GM12878 (cell line): ENCODE data around the gene DNAH2. TPM values are rescaled to one million over a fixed set of nuclear protein-coding genes. Genes with fewer than 3 reads are reported as not detected.

Source experiments
- ASH2L ChIP-seq: fragments of 300-600, 200-600 bp; sonication (generic); IDR thresholded peaks from 2 replicates; pipeline ENCODE4 v1.6.1; 2017; ENCODE audit warnings: low read depth, mild to moderate bottlenecking, borderline replicate concordance
- CBFB ChIP-seq: IDR thresholded peaks from 2 replicates; pipeline ENCODE4 v1.6.1; 2016; ENCODE audit warnings: antibody characterized with exemption, low read depth
- GATAD2B ChIP-seq: fragments of 450-650 bp; conservative IDR thresholded peaks from 2 replicates; pipeline ENCODE4 v1.6.1; 2017; ENCODE audit warnings: low read depth, mild to moderate bottlenecking, moderate library complexity
- IKZF1 ChIP-seq: fragments of 450-650 bp; conservative IDR thresholded peaks from 2 replicates; pipeline ENCODE4 v1.6.1; 2017; ENCODE audit warnings: antibody characterized with exemption, mild to moderate bottlenecking
- KDM1A ChIP-seq: fragments of 200-600 bp; sonication (generic); IDR thresholded peaks from 2 replicates; pipeline ENCODE4 v1.6.1; 2016; ENCODE audit warnings: borderline replicate concordance
- NFIC ChIP-seq: IDR thresholded peaks from 2 replicates; pipeline ENCODE4 v1.6.1; 2012; ENCODE audit warnings: low read depth, mild to moderate bottlenecking, inconsistent platforms, low read length, moderate library complexity
- NRF1 ChIP-seq: conservative IDR thresholded peaks from 2 replicates; pipeline ENCODE4 v1.6.1; 2011; ENCODE audit warnings: mild to moderate bottlenecking, low read depth, low read length, improper control_type of control experiment
- POLR2A ChIP-seq: IDR thresholded peaks from 2 replicates; pipeline ENCODE4 v1.6.1; 2011; ENCODE audit warnings: low read depth, mild to moderate bottlenecking, low read length
- RCOR1 ChIP-seq: conservative IDR thresholded peaks from 2 replicates; pipeline ENCODE4 v1.6.1; 2012; ENCODE audit warnings: low read depth, low read length, improper control_type of control experiment
- SIN3A ChIP-seq: IDR thresholded peaks from 2 replicates; pipeline ENCODE4 v1.6.1; 2012; ENCODE audit warnings: low read depth, low read length, improper control_type of control experiment
- SPI1 ChIP-seq: IDR thresholded peaks from 2 replicates; pipeline ENCODE4 v1.6.1; 2011; ENCODE audit warnings: low read depth, mild to moderate bottlenecking, low read length, moderate library complexity, borderline replicate concordance; ENCODE audit not compliant: insufficient read depth
- STAT3 ChIP-seq: IDR thresholded peaks from 2 replicates; pipeline ENCODE4 v1.6.1; 2011; ENCODE audit warnings: low read depth, low read length, improper control_type of control experiment
- polyA plus RNA-seq, 11 experiments: library from polyadenylated mRNA; depleted of rRNA in 4 of 11; unstranded in 6 of 11; stranded (reverse) in 5 of 11; fragments of >200 nt; fragmentation: Nextera tagmentation in 4 of 11; fragmentation: Illumina TruSeq in 1 of 11; extraction: Ambion mirVana in 4 of 11; extraction: Trizol in 1 of 11; gene quantifications; 1 replicate in 1 of 11; 2 replicates in 10 of 11; pipeline versions ENCODE4 v1.2.1 to v1.2.3, GENCODE V29; 2011 to 2016; ENCODE audit warnings: inconsistent platforms in 2 of 11, missing spikeins in 2 of 11, low read depth in 1 of 11
- total RNA-seq, 4 experiments: library from RNA; depleted of rRNA in 3 of 4; stranded (reverse); fragments of >200 nt in 3 of 4; fragmentation: Illumina TruSeq in 1 of 4; extraction: Trizol in 1 of 4; gene quantifications; 2 replicates each; pipeline versions ENCODE4 v1.2.1 to v1.2.3, GENCODE V29; 2013 to 2021
- TF ChIP-seq, protein P1 (sequence below): fragments of 450-650 bp; IDR thresholded peaks from 2 replicates; pipeline ENCODE4 v1.6.1; 2016; ENCODE audit warnings: mild to moderate bottlenecking, moderate library complexity, borderline replicate concordance
- TF ChIP-seq, protein P2 (sequence below): fragments of 450-650 bp; IDR thresholded peaks from 2 replicates; pipeline ENCODE4 v1.6.1; 2017; ENCODE audit warnings: borderline replicate concordance
- TF ChIP-seq, protein P3 (sequence below): fragments of 150-350 bp; IDR thresholded peaks from 2 replicates; pipeline ENCODE4 v1.6.1; 2014; ENCODE audit warnings: mild to moderate bottlenecking, low read depth, low read length
- TF ChIP-seq, protein P4 (sequence below): fragments of 450-650 bp; IDR thresholded peaks from 2 replicates; pipeline ENCODE4 v1.6.1; 2016; ENCODE audit warnings: mild to moderate bottlenecking
- TF ChIP-seq, protein P5 (sequence below): fragments of 450-650 bp; IDR thresholded peaks from 2 replicates; pipeline ENCODE4 v1.6.1; 2014; ENCODE audit warnings: mild to moderate bottlenecking
- TF ChIP-seq, protein P6 (sequence below): IDR thresholded peaks from 2 replicates; pipeline ENCODE4 v1.6.1; 2011; ENCODE audit warnings: mild to moderate bottlenecking, low read depth, low read length, moderate library complexity; ENCODE audit not compliant: insufficient replicate concordance

The DNAH2 gene
- total and polyA plus RNA-seq, 10 of the 15 experiments (the other 5 are each of a cell fraction or from before 2014, with no cell fraction given), result not detected

DNA sequence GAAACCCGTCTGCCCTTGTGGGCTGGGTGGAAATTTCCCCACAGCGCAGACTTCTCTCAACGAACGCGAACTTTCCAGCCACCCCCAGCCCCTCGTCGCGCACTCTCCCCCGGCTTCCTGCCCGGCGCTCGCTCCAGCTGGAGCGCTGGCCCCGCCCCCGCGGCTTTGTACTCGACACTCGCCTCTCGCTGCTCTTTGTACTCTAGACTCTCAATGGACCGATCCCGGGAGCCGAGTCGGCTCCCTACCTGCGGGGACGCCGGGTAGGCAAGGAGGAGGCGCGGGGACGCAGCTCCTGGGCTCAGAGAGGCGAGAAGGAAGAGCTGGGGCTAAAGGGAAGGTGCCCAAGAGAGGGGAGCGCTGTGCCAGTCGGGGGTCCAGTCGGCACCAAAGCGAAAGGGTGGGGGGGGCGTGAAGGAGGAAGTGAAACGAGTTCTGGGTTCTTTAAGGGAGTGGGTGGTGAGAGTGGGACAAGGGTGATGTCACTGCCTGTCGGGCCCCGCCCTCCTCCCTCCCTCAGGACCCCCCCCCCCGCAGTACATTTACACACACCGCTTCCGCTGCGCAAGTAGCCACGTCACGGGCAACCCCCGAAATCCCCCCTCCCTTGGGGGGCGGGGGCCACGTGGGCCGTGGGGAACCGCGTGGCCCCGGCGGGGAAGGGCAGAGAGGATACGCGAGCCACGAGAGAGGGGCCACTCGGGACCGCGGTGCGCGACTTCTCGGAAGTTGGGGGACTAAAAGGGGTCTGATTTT lies 126.2 kb downstream of the DNAH2 start (continued):
- TF ChIP-seq RCOR1 (no peak), CBFB (peak; percentile 64; the same call in 1 of the 2 replicates), POLR2A (peak; percentile 65), IKZF1 (peak; percentile 39), ASH2L (peak; percentile 71; the same call in 1 of the 2 replicates), NFIC (no peak), KDM1A (no peak), GATAD2B (no peak; the same call in 1 of the 2 replicates), SPI1 (peak; percentile 95), NRF1 (no peak), SIN3A (peak; percentile 90; the same call in 1 of the 2 replicates), STAT3 (no peak)
- TF ChIP-seq, protein P1, sequence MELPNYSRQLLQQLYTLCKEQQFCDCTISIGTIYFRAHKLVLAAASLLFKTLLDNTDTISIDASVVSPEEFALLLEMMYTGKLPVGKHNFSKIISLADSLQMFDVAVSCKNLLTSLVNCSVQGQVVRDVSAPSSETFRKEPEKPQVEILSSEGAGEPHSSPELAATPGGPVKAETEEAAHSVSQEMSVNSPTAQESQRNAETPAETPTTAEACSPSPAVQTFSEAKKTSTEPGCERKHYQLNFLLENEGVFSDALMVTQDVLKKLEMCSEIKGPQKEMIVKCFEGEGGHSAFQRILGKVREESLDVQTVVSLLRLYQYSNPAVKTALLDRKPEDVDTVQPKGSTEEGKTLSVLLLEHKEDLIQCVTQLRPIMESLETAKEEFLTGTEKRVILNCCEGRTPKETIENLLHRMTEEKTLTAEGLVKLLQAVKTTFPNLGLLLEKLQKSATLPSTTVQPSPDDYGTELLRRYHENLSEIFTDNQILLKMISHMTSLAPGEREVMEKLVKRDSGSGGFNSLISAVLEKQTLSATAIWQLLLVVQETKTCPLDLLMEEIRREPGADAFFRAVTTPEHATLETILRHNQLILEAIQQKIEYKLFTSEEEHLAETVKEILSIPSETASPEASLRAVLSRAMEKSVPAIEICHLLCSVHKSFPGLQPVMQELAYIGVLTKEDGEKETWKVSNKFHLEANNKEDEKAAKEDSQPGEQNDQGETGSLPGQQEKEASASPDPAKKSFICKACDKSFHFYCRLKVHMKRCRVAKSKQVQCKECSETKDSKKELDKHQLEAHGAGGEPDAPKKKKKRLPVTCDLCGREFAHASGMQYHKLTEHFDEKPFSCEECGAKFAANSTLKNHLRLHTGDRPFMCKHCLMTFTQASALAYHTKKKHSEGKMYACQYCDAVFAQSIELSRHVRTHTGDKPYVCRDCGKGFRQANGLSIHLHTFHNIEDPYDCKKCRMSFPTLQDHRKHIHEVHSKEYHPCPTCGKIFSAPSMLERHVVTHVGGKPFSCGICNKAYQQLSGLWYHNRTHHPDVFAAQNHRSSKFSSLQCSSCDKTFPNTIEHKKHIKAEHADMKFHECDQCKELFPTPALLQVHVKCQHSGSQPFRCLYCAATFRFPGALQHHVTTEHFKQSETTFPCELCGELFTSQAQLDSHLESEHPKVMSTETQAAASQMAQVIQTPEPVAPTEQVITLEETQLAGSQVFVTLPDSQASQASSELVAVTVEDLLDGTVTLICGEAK, result peak; percentile 16; the same call in 1 of the 2 replicates
- TF ChIP-seq, protein P2, sequence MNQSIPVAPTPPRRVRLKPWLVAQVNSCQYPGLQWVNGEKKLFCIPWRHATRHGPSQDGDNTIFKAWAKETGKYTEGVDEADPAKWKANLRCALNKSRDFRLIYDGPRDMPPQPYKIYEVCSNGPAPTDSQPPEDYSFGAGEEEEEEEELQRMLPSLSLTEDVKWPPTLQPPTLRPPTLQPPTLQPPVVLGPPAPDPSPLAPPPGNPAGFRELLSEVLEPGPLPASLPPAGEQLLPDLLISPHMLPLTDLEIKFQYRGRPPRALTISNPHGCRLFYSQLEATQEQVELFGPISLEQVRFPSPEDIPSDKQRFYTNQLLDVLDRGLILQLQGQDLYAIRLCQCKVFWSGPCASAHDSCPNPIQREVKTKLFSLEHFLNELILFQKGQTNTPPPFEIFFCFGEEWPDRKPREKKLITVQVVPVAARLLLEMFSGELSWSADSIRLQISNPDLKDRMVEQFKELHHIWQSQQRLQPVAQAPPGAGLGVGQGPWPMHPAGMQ, result no peak
- TF ChIP-seq, protein P3, sequence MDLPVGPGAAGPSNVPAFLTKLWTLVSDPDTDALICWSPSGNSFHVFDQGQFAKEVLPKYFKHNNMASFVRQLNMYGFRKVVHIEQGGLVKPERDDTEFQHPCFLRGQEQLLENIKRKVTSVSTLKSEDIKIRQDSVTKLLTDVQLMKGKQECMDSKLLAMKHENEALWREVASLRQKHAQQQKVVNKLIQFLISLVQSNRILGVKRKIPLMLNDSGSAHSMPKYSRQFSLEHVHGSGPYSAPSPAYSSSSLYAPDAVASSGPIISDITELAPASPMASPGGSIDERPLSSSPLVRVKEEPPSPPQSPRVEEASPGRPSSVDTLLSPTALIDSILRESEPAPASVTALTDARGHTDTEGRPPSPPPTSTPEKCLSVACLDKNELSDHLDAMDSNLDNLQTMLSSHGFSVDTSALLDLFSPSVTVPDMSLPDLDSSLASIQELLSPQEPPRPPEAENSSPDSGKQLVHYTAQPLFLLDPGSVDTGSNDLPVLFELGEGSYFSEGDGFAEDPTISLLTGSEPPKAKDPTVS, result 0 out of 2 replicates have a peak, but pooled peaks have one; percentile 5
- TF ChIP-seq, protein P4, sequence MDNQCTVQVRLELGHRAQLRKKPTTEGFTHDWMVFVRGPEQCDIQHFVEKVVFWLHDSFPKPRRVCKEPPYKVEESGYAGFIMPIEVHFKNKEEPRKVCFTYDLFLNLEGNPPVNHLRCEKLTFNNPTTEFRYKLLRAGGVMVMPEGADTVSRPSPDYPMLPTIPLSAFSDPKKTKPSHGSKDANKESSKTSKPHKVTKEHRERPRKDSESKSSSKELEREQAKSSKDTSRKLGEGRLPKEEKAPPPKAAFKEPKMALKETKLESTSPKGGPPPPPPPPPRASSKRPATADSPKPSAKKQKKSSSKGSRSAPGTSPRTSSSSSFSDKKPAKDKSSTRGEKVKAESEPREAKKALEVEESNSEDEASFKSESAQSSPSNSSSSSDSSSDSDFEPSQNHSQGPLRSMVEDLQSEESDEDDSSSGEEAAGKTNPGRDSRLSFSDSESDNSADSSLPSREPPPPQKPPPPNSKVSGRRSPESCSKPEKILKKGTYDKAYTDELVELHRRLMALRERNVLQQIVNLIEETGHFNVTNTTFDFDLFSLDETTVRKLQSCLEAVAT, result peak; percentile 21; the same call in 1 of the 2 replicates
- TF ChIP-seq, protein P5, sequence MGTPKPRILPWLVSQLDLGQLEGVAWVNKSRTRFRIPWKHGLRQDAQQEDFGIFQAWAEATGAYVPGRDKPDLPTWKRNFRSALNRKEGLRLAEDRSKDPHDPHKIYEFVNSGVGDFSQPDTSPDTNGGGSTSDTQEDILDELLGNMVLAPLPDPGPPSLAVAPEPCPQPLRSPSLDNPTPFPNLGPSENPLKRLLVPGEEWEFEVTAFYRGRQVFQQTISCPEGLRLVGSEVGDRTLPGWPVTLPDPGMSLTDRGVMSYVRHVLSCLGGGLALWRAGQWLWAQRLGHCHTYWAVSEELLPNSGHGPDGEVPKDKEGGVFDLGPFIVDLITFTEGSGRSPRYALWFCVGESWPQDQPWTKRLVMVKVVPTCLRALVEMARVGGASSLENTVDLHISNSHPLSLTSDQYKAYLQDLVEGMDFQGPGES, result no peak
- TF ChIP-seq, protein P6, sequence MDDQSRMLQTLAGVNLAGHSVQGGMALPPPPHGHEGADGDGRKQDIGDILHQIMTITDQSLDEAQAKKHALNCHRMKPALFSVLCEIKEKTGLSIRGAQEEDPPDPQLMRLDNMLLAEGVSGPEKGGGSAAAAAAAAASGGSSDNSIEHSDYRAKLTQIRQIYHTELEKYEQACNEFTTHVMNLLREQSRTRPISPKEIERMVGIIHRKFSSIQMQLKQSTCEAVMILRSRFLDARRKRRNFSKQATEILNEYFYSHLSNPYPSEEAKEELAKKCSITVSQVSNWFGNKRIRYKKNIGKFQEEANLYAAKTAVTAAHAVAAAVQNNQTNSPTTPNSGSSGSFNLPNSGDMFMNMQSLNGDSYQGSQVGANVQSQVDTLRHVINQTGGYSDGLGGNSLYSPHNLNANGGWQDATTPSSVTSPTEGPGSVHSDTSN, result peak; percentile 23
